Fibroblast of mammary gland (primary cell): ENCODE results near the gene PMVK.
"Not testable (repeated sequence)": the region's sequence is repeated elsewhere in the genome, so short reads cannot be mapped to it uniquely, and the experiment has no call there.

Experiments used
- DNase-seq: peaks from one replicate; pipeline ENCODE4 v3.0.0-alpha.2; 2010; ENCODE audit warnings: low read depth
- H3K4me3 ChIP-seq: 2 replicates; pipeline ENCODE4 v1.5.1; 2011; ENCODE audit warnings: low read depth, mild to moderate bottlenecking, low read length, moderate library complexity; ENCODE audit not compliant: control insufficient read depth
- CTCF ChIP-seq: conservative IDR thresholded peaks from 2 replicates; pipeline ENCODE4 v1.5.1; 2011; ENCODE audit warnings: low read depth, low read length, inconsistent platforms; ENCODE audit not compliant: control insufficient read depth, insufficient read depth

The PMVK gene

GRCh38 chr1:154936555-154937084, at the start of gene PMVK:
Gene PMVK (minus strand): TSS chr1:154936719. CDS start chr1:154936685, 34 bp downstream.
- DNase-seq = peak; percentile 96
- TF ChIP-seq CTCF = peak; percentile 2
- peak within 1 kb of the TSS; percentile 92 for H3K4me3 ChIP-seq

- TF ChIP-seq CTCF = no peak
- peak overlapping the region; percentile 99 for H3K4me3 ChIP-seq
- no peak for DNase-seq
Measured at GRCh38 chr1:154983776-154984466, 47.4 kb upstream of the PMVK start.

- no peak for TF ChIP-seq CTCF
- peak within 1 kb of the TSS; percentile 99 for H3K4me3 ChIP-seq
- DNase-seq = peak; percentile 100
Measured at GRCh38 chr1:154982897-154983648, 46.6 kb upstream of the PMVK start, which contains the start of gene FLAD1. Gene FLAD1 (plus strand): TSS chr1:154983344. CDS start chr1:154983695, 351 bp downstream.

- TF ChIP-seq CTCF = no peak
- no peak for DNase-seq
- peak overlapping the region; percentile 99 for H3K4me3 ChIP-seq
Measured at GRCh38 chr1:154982341-154982740, 45.8 kb upstream of the PMVK start.

GRCh38 chr1:154978360-154978759, 41.8 kb upstream of the PMVK start:
- no peak overlapping the region for H3K4me3 ChIP-seq
- no peak for TF ChIP-seq CTCF
- no peak for DNase-seq

- DNase-seq, H3K4me3 ChIP-seq: not testable (repeated sequence)
Measured at GRCh38 chr1:154977762-154978161, 41.2 kb upstream of the PMVK start.
